Stimulated activated CD8-positive, alpha-beta memory T cell treated with anti-CD3 and anti-CD28 coated beads, Interleukin-2, amount 100 ng/mL, for 1 hour (primary cell): Measurements from ENCODE around the gene TTC29.

Source experiments
- DNase-seq, 2 donors: peaks; one replicate each; pipeline ENCODE4 v3.0.0-alpha.2; 2020; ENCODE audit warnings: low read depth in 2 of 2

TTC29 gene

GRCh38 chr4:146945556-146946374 is at the start of gene TTC29:
TSS of gene TTC29 (minus strand) at chr4:146945864. CDS start at chr4:146939895, 5,969 bp downstream.
- peak; percentile 52 to 65 for DNase-seq

- DNase-seq, result no peak
These were observed 36.0 kb upstream of the TTC29 start for GRCh38 chr4:146981651-146982050.

GRCh38 chr4:146978641-146979040 is 33.0 kb upstream of the TTC29 start:
- no peak for DNase-seq

- no peak for DNase-seq
These were observed 30.5 kb upstream of the TTC29 start for GRCh38 chr4:146976145-146976544.

- DNase-seq, result no peak
These were observed 29.9 kb upstream of the TTC29 start for GRCh38 chr4:146975527-146975926.

- no peak for DNase-seq
These were observed 29.4 kb upstream of the TTC29 start for GRCh38 chr4:146975036-146975435.

- no peak for DNase-seq
These were observed 26.4 kb upstream of the TTC29 start for GRCh38 chr4:146972036-146972435.

GRCh38 chr4:146969126-146969525 is 23.5 kb upstream of the TTC29 start:
- no peak for DNase-seq

- DNase-seq, result no peak
These were observed 15.0 kb upstream of the TTC29 start for GRCh38 chr4:146960634-146961033.

GRCh38 chr4:146959692-146960091 is 14.0 kb upstream of the TTC29 start:
- DNase-seq, result no peak

GRCh38 chr4:146957237-146957636 is 11.6 kb upstream of the TTC29 start:
- no peak for DNase-seq

- DNase-seq, result no peak
These were observed 7.2 kb upstream of the TTC29 start for GRCh38 chr4:146952896-146953295.

GRCh38 chr4:146949559-146949958 is 3.9 kb upstream of the TTC29 start:
- no peak for DNase-seq

GRCh38 chr4:146943691-146944375 is 1.8 kb downstream of the TTC29 start:
- DNase-seq, result no peak

- no peak for DNase-seq
These were observed 13.5 kb downstream of the TTC29 start for GRCh38 chr4:146932116-146932515.

- DNase-seq, result no peak
These were observed 15.0 kb downstream of the TTC29 start for GRCh38 chr4:146930673-146931072.

- DNase-seq, result no peak
These were observed 18.0 kb downstream of the TTC29 start for GRCh38 chr4:146927695-146928094.

GRCh38 chr4:146916479-146917076 is 29.1 kb downstream of the TTC29 start:
- no peak for DNase-seq

GRCh38 chr4:146915132-146915531 is 30.5 kb downstream of the TTC29 start:
- no peak for DNase-seq

- no peak for DNase-seq
These were observed 45.4 kb downstream of the TTC29 start for GRCh38 chr4:146900295-146900694.

GRCh38 chr4:146890301-146890700 is 55.4 kb downstream of the TTC29 start:
- DNase-seq, result no peak

GRCh38 chr4:146883070-146883469 is 62.6 kb downstream of the TTC29 start:
- no peak for DNase-seq

- no peak for DNase-seq
These were observed 88.4 kb downstream of the TTC29 start for GRCh38 chr4:146857298-146857697.
